ENCODE results near the gene DAPK2. TPM values are rescaled to one million over a fixed set of nuclear protein-coding genes. Genes with fewer than 3 reads are reported as not detected.

DAPK2 gene
- total and polyA plus RNA-seq, 3 experiments from 2014 or later: 2.2 to 5.5 (median 4.4) TPM

DNA sequence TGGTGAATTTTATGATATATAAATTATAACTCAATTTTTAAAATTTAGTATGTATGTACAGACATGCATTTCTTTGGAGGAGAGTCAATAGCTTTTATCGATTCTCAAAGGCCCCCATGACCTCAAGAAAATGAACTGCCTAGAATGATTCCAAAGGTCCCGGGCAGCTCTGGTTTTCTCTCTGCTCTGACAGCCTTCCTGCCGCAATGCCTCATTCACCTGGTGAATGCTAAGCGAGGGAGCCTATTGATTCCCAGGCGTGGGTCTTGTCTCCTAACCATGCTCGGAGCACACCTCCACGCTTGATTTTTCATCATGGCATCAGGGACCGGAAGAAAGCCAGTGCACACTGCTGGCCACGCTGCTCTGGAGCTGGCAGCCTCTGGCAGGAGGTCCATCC lies 132.9 kb downstream of the DAPK2 start:
- no peak overlapping the region for H3K27ac Mint-ChIP-seq
- ChIA-PET POLR2A (no interaction called here), CTCF (no interaction called here)
- H3K4me1 Mint-ChIP-seq: no peaks in the 10 kb centered on the region
- no peaks in the 10 kb centered on the region for H3K9me3 Mint-ChIP-seq
- H3K36me3 ChIP-seq (ENCODE audit: insufficient read depth, low read length): no peaks in the 10 kb centered on the region
- DNase-seq: no peak
- peaks cover 0 to 7% (median 0%) of the 10 kb centered on the region in 3 donors for H3K36me3 Mint-ChIP-seq
- peaks cover 0 to 3% of the 10 kb centered on the region in 2 donors for H3K27me3 Mint-ChIP-seq
- no peak overlapping the region for H3K4me3 Mint-ChIP-seq
- H3K9me3 ChIP-seq (ENCODE audit: low read length): no peaks in the 10 kb centered on the region
- no peak overlapping the region for H3K4me3 ChIP-seq (ENCODE audit: low read length)
- no peaks in the 10 kb centered on the region for H3K4me1 ChIP-seq (ENCODE audit: insufficient read depth, low read length)
- H3K27ac ChIP-seq (ENCODE audit: low read depth, low read length): no peak overlapping the region
- H3K27me3 ChIP-seq (ENCODE audit: insufficient read depth, low read length, poor library complexity, severe bottlenecking): no peaks in the 10 kb centered on the region

DNA sequence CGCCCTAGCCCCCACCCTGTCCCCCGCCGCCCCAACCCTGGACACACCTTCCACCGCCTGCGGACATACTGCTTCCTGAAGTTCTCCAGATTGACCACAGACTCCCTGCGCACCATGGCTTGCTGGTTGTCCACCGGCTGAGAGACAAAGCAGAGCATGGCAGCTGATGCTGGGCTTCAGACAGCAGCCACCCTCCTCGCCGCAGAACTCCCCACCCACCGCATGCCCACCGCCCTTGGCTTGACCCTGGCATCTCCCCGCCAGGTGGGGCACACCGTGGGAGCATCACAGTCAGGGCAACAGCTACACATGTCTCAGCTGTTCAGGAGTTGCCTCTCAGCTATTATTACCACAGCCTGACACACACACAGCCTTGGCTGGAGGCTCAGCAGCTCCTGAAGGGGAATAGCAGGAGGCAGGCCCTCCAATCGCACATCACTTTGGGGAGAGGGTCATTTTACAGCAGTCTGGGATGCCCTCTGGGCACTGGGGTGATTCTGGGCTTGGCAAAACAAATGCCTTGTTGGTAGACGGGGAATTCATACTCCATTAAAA lies 134.1 kb downstream of the DAPK2 start:
- Mint-ChIP-seq H3K27ac (peak overlapping the region in 1 of 8 donors; percentile 20), H3K27me3 (peaks cover 0 to 1% of the 10 kb centered on the region in 2 donors), H3K36me3 (peaks cover 0 to 4% (median 0%) of the 10 kb centered on the region in 3 donors), H3K9me3 (no peaks in the 10 kb centered on the region), H3K4me1 (peaks cover under 1 to 1% (median under 1%) of the 10 kb centered on the region in 3 donors), H3K4me3 (no peak overlapping the region)
- Histone ChIP-seq H3K27me3 (ENCODE audit: insufficient read depth, low read length, poor library complexity, severe bottlenecking) (no peaks in the 10 kb centered on the region), H3K27ac (ENCODE audit: low read depth, low read length) (no peak overlapping the region), H3K9me3 (ENCODE audit: low read length) (no peaks in the 10 kb centered on the region), H3K4me3 (ENCODE audit: low read length) (no peak overlapping the region), H3K4me1 (ENCODE audit: insufficient read depth, low read length) (no peaks in the 10 kb centered on the region), H3K36me3 (ENCODE audit: insufficient read depth, low read length) (no peaks in the 10 kb centered on the region)
- no peak for DNase-seq
- ChIA-PET POLR2A (no interaction called here), CTCF (interaction anchor here (2.0 kb wide), 1 partner anchor 156 kb away, joined by 5 read pairs; no protein-coding TSS in a partner anchor)

- POLR2A ChIA-PET: no interaction called here
Observed at GRCh38 chr15:63911160-63911559, 135.1 kb downstream of the DAPK2 start.

DNA sequence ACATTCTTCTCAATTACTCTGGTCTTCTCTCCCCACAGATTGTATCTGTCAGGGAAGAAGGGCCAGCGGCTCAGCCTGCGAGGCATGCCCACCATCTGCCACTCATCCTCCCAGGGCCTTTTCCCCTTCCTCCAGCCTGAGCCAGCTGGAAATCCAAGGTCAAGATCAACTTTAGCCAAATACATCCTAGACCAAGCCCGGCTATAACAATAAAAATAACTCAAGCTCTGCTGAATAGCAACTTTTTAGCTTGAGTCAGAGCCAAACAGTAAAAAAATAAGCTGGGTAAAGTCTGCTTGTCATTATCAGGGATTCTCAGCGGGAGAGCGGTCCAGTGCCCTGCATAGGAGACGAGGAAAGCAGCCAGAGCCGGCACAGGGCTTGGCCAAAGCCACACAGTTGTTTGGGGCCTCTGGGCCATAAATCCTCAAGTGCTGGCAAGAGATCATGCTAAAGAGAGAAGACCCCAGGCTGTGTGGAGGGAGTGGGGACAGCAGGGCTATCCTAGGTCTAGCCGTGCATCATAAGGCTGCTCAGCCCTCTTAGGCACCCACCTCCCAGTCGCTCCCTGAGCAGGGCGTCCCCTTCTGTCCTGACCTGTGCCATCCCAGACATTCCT lies 136.4 kb downstream of the DAPK2 start:
- no peaks in the 10 kb centered on the region for H3K36me3 ChIP-seq (ENCODE audit: insufficient read depth, low read length)
- no peak for DNase-seq
- no peaks in the 10 kb centered on the region for H3K9me3 ChIP-seq (ENCODE audit: low read length)
- no peak overlapping the region for H3K27ac ChIP-seq (ENCODE audit: low read depth, low read length)
- Mint-ChIP-seq H3K36me3 (no peaks in the 10 kb centered on the region), H3K4me3 (no peak overlapping the region), H3K27ac (peak overlapping the region in 2 of 8 donors; percentile 27 to 75), H3K27me3 (peaks cover 0 to 1% of the 10 kb centered on the region in 2 donors), H3K4me1 (peaks cover 19 to 23% (median 20%) of the 10 kb centered on the region in 3 donors), H3K9me3 (no peaks in the 10 kb centered on the region)
- CTCF ChIA-PET: interaction anchor here (1.0 to 2.4 kb wide), 2 partner anchors 11 to 35 kb away, joined by 4 to 7 read pairs; no protein-coding TSS in a partner anchor
- H3K4me3 ChIP-seq (ENCODE audit: low read length): no peak overlapping the region
- H3K27me3 ChIP-seq (ENCODE audit: insufficient read depth, low read length, poor library complexity, severe bottlenecking): no peaks in the 10 kb centered on the region
- H3K4me1 ChIP-seq (ENCODE audit: insufficient read depth, low read length): peaks cover 21% of the 10 kb centered on the region
- POLR2A ChIA-PET: interaction anchor here (0.6 kb wide), 1 partner anchor 977 kb away, joined by 3 read pairs; no protein-coding TSS in a partner anchor

More at GRCh38 chr15:63911160-63911559, 135.1 kb downstream of the DAPK2 start:
- Mint-ChIP-seq H3K36me3 (no peaks in the 10 kb centered on the region), H3K4me3 (no peak overlapping the region), H3K4me1 (peaks cover 10 to 11% (median 11%) of the 10 kb centered on the region in 3 donors), H3K9me3 (no peaks in the 10 kb centered on the region), H3K27me3 (peaks cover 0 to 1% of the 10 kb centered on the region in 2 donors), H3K27ac (peak overlapping the region in 1 of 8 donors; percentile 6)
- Histone ChIP-seq H3K4me1 (ENCODE audit: insufficient read depth, low read length) (peaks cover 9% of the 10 kb centered on the region), H3K27ac (ENCODE audit: low read depth, low read length) (no peak overlapping the region), H3K9me3 (ENCODE audit: low read length) (no peaks in the 10 kb centered on the region), H3K27me3 (ENCODE audit: insufficient read depth, low read length, poor library complexity, severe bottlenecking) (no peaks in the 10 kb centered on the region), H3K4me3 (ENCODE audit: low read length) (no peak overlapping the region), H3K36me3 (ENCODE audit: insufficient read depth, low read length) (no peaks in the 10 kb centered on the region)
- CTCF ChIA-PET: interaction anchor here (2.0 kb wide), 1 partner anchor 157 kb away, joined by 5 read pairs; no protein-coding TSS in a partner anchor
- DNase-seq: no peak

GRCh38 chr15:63908991-63909390 lies 137.3 kb downstream of the DAPK2 start:
- H3K27ac ChIP-seq (ENCODE audit: low read depth, low read length): no peak overlapping the region
- H3K4me1 ChIP-seq (ENCODE audit: insufficient read depth, low read length): peaks cover 25% of the 10 kb centered on the region
- no peak for DNase-seq
- Mint-ChIP-seq H3K4me3 (no peak overlapping the region), H3K9me3 (no peaks in the 10 kb centered on the region), H3K27me3 (peaks cover 0 to under 1% of the 10 kb centered on the region in 2 donors), H3K36me3 (no peaks in the 10 kb centered on the region), H3K4me1 (peaks cover 23 to 33% (median 29%) of the 10 kb centered on the region in 3 donors), H3K27ac (peak overlapping the region in 2 of 8 donors; percentile 21 to 91)
- H3K36me3 ChIP-seq (ENCODE audit: insufficient read depth, low read length): no peaks in the 10 kb centered on the region
- no peaks in the 10 kb centered on the region for H3K27me3 ChIP-seq (ENCODE audit: insufficient read depth, low read length, poor library complexity, severe bottlenecking)
- H3K4me3 ChIP-seq (ENCODE audit: low read length): no peak overlapping the region
- POLR2A ChIA-PET: no interaction called here
- CTCF ChIA-PET: interaction anchor here (1.0 to 2.4 kb wide), 3 partner anchors 12 to 138 kb away, joined by 3 to 7 read pairs (median 4); no protein-coding TSS in a partner anchor
- no peaks in the 10 kb centered on the region for H3K9me3 ChIP-seq (ENCODE audit: low read length)

DNA sequence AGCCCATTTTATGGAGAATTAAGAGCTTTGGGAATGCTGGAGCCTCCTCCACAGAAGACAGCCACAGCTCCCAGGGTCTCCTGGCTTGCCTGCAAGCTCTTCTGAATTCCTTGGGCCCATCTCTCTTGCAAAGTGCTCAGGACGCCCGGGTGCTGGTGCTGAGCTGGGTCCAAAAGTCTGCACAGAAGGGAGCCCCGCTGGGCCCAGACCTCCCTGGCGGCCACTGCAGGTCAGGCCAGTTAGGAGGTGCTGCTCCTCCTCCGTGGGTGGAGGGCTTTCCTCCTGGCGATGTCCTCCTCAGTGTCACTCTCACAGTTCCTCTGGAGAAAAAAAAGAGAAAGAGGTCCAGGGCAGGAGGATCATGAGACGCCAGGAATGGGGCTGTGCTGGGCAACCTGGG lies 138.0 kb downstream of the DAPK2 start:
- Histone ChIP-seq H3K4me1 (ENCODE audit: insufficient read depth, low read length) (peaks cover 25% of the 10 kb centered on the region), H3K9me3 (ENCODE audit: low read length) (no peaks in the 10 kb centered on the region), H3K27me3 (ENCODE audit: insufficient read depth, low read length, poor library complexity, severe bottlenecking) (no peaks in the 10 kb centered on the region), H3K27ac (ENCODE audit: low read depth, low read length) (no peak overlapping the region), H3K4me3 (ENCODE audit: low read length) (no peak overlapping the region), H3K36me3 (ENCODE audit: insufficient read depth, low read length) (no peaks in the 10 kb centered on the region)
- H3K27ac Mint-ChIP-seq: peak overlapping the region in 3 of 8 donors; percentile 21 to 91 (median 61)
- no peaks in the 10 kb centered on the region for H3K9me3 Mint-ChIP-seq
- H3K36me3 Mint-ChIP-seq: no peaks in the 10 kb centered on the region
- DNase-seq: no peak
- POLR2A ChIA-PET: no interaction called here
- H3K27me3 Mint-ChIP-seq: no peaks in the 10 kb centered on the region
- no peak overlapping the region for H3K4me3 Mint-ChIP-seq
- peaks cover 23 to 33% (median 29%) of the 10 kb centered on the region in 3 donors for H3K4me1 Mint-ChIP-seq
- CTCF ChIA-PET: interaction anchor here (1.0 to 2.4 kb wide), 2 partner anchors 37 to 138 kb away, joined by 3 to 7 read pairs; no protein-coding TSS in a partner anchor

DNA sequence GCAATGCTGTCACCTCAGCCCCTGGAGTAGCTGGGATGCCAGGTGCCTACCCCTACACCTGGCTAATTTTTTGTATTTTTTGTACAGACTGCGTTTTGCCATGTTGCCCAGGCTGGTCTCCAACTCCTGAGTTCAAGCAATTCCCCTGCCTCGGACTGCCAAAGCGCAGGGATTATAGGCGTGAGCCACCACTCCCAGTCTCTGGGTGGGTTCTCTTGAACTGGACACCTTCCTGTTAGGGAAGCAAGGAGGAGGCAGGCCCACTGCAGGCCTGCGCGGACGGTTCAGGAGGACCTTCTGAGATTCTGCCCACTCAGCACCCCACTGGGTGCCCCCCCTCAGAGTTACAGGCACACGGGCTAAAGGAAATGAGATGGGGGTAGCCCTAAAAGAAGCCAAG lies 138.8 kb downstream of the DAPK2 start:
- Mint-ChIP-seq H3K4me3 (no peak overlapping the region), H3K36me3 (no peaks in the 10 kb centered on the region), H3K27ac (peak overlapping the region in 2 of 8 donors; percentile 90 to 96), H3K9me3 (no peaks in the 10 kb centered on the region), H3K4me1 (peaks cover 23 to 33% (median 29%) of the 10 kb centered on the region in 3 donors), H3K27me3 (no peaks in the 10 kb centered on the region)
- DNase-seq: no peak
- H3K9me3 ChIP-seq (ENCODE audit: low read length): no peaks in the 10 kb centered on the region
- ChIA-PET CTCF (interaction anchor here (1.4 to 2.4 kb wide), 2 partner anchors 37 to 134 kb away, joined by 3 to 7 read pairs; no protein-coding TSS in a partner anchor), POLR2A (no interaction called here)
- peaks cover 25% of the 10 kb centered on the region for H3K4me1 ChIP-seq (ENCODE audit: insufficient read depth, low read length)
- H3K4me3 ChIP-seq (ENCODE audit: low read length): no peak overlapping the region
- H3K27me3 ChIP-seq (ENCODE audit: insufficient read depth, low read length, poor library complexity, severe bottlenecking): no peaks in the 10 kb centered on the region
- H3K36me3 ChIP-seq (ENCODE audit: insufficient read depth, low read length): no peaks in the 10 kb centered on the region
- H3K27ac ChIP-seq (ENCODE audit: low read depth, low read length): no peak overlapping the region

- POLR2A ChIA-PET: no interaction called here
- DNase-seq: no peak
- CTCF ChIA-PET: interaction anchor here (0.6 to 2.7 kb wide), 6 partner anchors 14 to 139 kb away, joined by 3 to 10 read pairs (median 4); no protein-coding TSS in a partner anchor
Observed at GRCh38 chr15:63906266-63906584, 140.1 kb downstream of the DAPK2 start.

More at GRCh38 chr15:63906266-63906584, 140.1 kb downstream of the DAPK2 start:
- no peak overlapping the region for H3K4me3 ChIP-seq (ENCODE audit: low read length)
- H3K27me3 Mint-ChIP-seq: no peaks in the 10 kb centered on the region
- no peaks in the 10 kb centered on the region for H3K27me3 ChIP-seq (ENCODE audit: insufficient read depth, low read length, poor library complexity, severe bottlenecking)
- no peaks in the 10 kb centered on the region for H3K36me3 Mint-ChIP-seq
- H3K27ac ChIP-seq (ENCODE audit: low read depth, low read length): no peak overlapping the region
- H3K9me3 Mint-ChIP-seq: no peaks in the 10 kb centered on the region
- H3K36me3 ChIP-seq (ENCODE audit: insufficient read depth, low read length): no peaks in the 10 kb centered on the region
- H3K4me1 ChIP-seq (ENCODE audit: insufficient read depth, low read length): peaks cover 25% of the 10 kb centered on the region
- H3K4me3 Mint-ChIP-seq: peak overlapping the region in 6 of 7 donors; percentile 56 to 75 (median 61)
- H3K27ac Mint-ChIP-seq: peak overlapping the region; percentile 77 to 97 (median 94)
- H3K9me3 ChIP-seq (ENCODE audit: low read length): no peaks in the 10 kb centered on the region
- peaks cover 23 to 33% (median 29%) of the 10 kb centered on the region in 3 donors for H3K4me1 Mint-ChIP-seq

All from CD8-positive, alpha-beta memory T cell (primary cell).